Measurements from ENCODE around the gene CGB2.

- no peak for TF ChIP-seq POLR2A (IDR thresholded peaks at IDR 0.05)
- TF ChIP-seq CTCF (IDR thresholded peaks at IDR 0.05): no peak
Observed at GRCh38 chr19:49058562-49058961, 26.9 kb downstream of the CGB2 start.
